Measurements from ENCODE around the gene FOXK2.
"Not testable (repeated sequence)": the region's sequence is repeated elsewhere in the genome, so short reads cannot be mapped to it uniquely, and the experiment has no call there.

Gene FOXK2

DNA sequence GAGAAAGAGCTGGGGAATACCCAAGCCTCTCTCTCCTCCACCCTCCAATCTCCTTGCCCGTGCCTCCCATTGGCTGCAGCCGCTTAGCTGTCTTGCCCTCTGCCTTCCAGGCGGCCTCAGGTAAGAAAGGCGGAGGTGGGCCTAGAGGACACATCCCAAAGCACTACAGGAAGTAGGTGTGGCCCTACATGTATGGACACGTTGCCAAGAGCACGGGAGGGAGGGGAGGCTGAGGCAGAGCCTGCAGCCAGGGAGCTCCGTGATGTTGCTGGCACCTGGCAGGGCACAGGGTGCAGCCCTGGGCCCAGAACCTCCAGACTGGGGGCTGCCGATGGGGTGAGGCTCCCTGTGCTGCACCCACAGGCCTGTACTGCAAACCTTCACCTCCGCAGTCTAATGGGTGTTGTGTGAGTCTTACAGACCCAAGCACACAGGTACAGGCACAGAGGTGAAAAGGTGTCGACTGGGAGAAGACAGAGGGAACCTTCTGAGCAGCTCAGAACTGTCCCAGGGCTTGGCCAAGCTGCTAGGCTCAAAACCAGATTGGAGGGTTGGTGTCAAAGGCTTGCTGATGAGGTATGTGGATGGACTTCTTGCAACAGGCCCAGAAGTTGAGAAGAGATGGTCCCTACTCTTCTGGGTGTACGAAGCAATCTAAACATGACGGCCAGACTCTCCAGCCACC is 23.5 kb upstream of the FOXK2 start:
- DNase-seq, result no peak

DNA sequence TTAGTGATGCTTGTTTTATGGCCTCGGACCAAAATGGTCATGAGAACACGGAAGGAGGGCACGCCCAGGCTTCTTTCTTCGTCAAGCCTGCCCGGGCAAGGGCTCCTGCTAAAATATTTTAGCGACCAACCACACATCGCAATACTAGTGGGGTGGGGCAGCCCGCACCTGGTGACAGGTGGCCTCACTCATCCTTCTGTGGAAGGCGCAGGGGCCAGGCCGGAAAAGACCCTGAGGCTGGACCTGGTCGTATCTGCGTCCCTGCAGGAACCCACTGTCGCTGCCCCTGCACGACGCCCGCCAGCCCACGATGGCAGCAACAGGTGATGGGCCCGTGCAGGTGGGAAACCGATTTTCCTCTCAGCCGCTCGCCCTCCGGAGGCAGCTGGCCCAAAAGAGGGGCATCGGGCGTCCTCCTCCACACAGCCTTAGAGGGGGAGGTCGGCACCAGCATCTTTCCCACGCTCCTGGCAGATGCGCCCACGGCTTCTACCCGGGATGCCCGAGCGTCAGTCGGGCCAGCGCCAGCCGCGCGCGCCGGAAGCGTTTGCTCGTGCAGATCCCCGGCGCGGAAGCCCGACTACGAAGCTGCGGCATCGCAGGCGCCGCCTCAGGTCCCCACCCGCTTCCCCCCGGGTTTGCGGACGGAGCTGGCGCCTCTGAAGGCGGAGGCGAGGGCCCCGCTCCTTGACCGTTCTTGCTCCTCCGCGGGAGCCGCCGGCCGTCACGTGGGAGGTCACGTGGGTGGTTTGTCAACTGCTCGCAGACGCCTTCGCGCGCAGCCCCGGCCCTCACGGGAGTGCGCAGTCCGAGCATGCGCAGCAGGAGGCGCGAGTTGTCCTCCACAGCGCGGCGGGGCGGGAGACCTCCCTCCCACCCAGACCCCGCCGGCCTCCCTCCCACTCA is 22.8 kb upstream of the FOXK2 start:
- DNase-seq, result peak; percentile 90 to 92

DNA sequence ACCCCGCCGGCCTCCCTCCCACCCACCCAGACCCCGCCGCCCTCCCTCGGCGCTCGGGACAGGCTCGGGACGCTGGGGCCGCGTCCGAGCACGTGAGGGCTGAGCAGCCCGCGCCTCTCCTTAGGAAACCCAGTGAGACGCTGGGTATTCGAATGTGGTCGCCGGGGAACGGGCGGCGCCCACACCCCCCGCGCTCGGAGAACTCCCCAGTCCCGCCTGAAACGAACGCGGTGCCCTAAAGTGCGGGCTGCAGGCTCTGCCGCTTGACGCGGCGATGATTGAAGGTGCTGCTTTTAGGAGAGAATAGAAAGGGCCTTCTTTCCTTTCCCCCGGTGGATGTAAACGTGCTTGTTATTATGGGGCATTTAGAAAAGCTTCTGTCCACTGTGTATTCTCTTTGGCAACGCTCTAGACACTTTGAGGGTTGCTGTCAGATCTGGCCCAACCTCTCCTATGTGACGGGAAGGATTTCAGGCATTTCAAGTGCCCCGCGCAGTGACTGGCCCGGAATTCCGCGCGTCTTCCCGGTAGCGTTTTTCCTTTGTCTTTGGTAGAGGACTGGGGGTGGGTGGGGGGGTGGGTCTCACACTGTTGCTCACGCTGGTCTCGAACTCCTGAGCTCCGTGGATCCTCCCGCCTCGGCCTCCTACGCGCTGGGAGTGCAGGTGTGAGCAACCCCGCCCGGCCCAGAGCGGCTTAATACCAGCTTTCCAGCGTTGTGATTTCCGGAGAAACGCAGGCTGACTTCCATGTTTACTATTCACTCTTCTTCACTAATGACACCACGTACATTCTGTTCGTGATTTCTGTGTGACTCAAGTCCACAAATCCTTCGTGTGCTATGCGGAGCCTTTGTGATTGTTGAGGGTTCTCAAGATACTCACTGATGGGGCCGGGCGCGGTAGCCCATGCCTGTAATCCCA is 21.8 kb upstream of the FOXK2 start:
- DNase-seq, result peak; percentile 79

DNA sequence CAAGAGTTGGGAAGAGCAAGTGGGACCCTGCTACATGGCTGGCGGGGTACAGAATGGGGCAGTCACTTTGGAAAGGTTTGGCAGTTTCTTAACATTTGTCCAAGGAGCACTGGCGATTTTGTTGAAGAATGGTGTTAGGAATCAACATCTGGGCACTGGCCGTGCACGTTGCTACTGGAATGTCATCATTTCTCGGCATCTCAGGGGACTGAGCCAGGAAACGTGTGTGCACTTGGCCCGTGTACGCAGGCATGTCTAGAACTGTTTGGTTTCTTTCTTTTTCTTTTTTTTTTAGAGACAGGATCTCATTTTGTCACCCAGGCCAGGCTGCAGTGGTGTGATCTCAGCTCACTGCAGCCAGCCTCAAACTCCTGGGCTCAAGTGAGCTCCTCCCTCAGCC is 17.3 kb upstream of the FOXK2 start:
- no peak for DNase-seq

DNA sequence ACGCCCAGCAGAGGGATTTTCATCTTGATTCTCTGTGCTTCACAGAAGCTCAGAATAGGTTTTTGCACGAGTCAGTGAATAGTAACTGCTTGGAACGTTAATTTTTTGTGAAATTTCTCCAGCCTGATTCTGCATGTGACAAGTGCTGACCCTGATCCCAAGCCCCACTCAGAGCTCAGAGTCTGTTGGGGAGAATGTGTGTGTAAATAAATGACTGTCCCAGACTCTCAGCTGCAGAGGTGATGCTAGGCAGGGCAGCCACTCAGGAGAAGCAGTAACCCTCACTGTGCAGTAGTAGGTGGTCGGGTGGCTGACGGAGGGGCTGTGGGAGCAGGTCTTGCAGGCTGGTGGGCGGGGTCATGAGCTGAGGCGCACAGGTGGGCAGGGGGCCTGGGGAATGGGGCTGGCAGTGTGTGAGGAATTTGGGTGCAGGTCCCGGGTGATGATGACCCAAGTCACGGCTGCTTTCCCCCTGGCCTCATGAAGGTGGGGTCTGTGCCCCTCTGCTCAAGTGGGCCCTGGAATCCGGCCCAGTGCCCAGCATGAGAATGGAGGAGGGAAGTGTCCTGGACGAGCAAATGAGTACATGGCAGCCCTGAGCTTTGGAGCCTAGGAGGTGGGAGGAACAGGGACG is 16.3 kb upstream of the FOXK2 start:
- DNase-seq, result no peak

DNA sequence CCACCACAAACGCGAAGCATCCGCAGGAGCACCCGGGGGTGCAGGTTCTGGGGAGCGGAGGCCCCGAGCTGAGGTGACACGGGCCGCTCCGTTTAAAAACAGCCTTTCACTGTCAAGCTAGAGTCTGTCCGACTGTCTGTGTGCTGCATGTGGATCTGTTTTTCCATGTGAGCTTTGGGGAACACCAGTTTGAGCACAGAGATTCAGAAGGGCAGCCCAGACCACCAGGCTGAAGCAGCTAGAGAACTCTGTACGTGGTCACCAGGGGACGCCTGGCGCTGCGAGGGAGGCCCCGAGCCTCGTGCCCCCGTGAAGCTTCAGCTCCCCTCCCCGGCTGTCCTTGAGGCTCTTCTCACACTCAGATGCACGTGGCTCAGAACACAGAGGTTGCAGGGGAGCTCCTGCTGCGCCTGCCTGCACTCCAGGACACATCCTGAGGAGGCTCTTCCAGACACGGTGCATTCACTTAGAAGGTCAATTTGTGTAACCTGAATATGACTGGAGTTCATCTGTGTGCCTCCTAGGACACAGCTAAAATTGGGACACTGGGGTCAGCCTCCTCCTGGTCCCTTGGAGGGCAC is 15.7 kb upstream of the FOXK2 start:
- no peak for DNase-seq

DNA sequence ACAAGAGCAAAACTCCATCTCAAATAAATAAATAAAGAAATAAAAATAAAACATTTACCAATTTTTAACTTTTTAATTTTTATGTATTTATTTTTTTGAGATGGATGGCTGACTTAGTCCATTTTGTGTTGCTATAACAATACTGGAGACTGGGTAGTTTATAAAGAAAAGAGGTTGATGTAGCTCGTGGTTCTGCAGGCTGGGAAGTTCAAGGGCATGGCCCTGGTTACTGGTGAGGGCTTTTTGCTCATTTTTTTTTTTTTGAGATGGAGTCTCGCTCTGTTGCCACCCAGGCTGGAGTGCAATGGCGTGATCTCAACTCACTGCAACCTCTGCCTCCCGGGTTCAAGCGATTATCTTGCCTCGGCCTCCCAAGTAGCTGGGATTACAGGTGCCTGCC is 14.2 kb upstream of the FOXK2 start:
- DNase-seq, result no peak

DNA sequence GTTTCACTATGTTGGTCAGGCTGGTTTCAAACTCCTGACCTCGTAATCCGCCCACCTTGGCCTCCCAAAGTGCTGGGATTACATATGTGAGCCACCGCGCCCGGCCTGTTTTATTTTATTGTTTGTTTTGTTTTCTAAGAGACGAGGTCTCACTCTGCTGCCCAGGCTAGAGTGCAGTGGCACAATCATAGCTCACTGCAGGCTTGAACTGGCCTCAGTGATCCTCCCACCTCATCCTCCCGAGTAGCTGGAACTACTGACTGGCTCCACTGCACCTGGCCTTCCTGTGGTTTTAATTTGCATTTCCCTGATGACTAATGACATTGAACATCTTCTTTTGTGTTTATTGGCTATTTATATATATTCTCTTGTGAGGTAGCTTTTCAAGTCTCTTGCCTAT is 13.1 kb upstream of the FOXK2 start:
- not testable (repeated sequence) for DNase-seq

DNA sequence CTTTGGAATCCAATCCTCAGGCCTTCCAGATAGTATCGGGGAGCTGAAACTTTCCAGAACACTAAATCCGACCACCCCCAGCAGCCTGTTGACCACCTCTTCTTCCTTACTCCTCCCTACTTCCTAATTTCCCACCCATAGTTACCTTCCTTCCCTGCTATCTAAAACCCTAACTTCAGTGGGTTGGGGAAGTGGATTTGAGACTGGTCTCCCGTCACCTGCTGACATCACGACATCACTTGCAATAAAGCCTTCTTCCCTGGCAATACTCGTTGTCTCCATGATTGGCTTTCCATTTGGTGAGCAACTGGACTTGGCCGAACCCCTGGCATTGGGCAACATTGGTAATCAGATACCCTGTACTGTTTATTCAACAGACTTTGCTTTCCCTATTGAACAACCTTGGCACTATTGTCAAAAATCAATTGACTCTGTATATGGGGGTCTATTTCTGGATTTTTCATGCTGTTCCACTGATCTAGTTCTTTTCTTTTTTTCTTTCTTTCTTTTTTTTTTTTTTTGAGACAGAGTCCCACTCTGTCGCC is 11.8 kb upstream of the FOXK2 start:
- no peak for DNase-seq

DNA sequence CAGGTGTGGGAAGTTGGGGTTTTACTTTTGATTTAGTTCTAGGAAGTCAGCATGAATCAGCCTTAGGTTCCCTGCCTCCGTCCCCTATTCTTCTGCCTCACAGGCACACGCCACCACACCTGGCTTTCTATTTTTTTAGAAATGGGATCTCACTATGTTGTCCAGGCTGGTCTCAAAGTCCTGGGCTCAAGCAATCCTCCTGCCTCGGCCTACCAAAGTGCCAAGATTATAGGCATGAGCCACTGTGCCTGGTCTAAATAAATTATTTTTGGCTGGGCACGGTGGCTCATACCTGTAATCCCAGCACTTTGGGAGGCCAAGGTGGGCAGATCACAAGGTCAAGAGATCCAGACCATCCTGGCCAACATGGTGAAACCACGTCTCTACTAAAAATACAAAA is 7.9 kb upstream of the FOXK2 start:
- DNase-seq, result not testable (repeated sequence)

DNA sequence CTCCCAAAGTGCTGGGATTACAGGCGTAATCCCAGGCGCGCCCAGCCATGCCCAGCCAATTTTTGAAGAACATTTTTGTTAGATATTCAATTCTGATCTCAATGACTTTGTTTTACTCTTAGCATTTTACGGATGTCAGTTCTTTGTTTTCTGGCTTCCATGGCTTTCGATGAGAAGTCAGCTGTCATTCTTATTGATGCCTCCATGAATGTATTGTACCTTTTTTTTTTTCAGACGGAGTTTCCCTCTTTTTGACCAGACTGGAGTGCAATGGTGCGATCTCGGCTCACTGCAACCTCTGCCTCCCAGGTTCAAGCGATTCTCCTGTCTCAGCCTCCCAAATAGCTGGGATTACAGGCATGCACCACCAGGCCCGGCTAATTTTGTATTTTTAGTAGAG is 5.7 kb upstream of the FOXK2 start:
- DNase-seq, result not testable (repeated sequence)

DNA sequence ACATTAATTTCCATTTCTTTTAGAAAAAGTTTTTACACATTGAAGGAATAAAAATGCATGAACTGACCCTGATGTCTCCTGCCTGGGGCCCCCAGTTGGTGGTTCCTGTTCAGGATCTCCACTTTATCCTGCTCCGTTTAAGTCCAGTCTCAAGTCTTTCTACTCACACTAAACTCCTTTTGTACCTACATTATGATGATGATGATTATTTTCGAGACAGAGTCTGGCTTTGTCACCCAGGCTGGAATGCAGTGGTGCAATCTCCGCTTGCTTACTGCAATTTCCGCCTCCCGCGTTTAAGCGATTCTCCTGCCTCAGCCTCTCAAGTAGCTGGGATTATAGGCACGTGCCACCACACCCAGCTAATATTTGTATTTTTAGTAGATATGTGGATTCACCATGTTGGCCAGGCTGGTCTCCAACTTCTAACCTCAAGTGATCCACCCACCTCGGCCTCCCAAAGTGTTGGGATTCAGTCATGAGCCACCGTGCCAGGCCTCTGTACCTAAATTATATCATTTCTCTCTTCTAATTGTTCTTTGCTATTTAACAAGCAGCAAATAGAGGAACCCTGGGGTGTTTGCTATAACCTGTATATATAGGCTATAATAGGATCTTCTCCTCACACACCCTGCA is 2.2 kb upstream of the FOXK2 start:
- DNase-seq, result no peak

DNA sequence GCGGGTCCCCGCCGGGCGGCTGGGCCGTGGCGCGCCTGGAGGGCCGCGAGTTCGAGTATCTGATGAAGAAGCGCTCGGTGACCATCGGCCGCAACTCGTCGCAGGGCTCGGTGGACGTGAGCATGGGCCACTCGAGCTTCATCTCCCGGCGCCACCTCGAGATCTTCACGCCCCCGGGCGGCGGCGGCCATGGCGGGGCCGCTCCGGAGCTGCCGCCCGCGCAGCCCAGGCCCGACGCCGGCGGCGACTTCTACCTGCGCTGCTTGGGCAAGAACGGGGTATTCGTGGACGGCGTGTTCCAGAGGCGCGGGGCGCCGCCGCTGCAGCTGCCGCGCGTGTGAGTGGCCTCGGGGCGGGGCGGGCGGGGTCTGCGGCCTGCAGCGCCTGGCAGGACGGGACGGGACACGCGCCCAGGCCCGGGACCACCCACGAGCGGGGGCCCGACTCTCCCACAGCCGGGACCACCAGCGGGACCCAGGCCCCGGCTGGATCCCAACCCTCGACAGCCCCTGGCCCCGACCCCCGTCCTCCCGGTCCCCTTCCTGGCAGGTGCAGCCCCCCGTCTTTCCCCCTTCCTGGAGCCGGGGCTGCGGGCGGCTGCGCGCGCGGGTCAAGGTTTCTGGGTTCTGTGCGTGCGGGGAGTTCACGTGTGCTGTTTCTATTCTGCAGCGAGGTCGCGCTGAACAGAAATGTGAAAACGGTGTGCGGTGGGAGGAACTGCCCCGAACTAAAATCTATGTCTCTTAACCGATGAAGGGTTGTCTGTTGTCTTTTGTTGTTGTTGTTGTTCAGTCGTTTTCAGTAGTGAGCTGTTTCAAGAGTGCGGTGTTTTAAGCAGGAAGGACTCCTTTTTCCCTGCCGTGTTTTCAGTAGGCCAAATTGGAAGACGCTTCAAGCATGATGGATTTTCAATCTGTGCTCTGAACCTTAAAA is 705 bp downstream of the FOXK2 start:
- peak; percentile 37 to 60 for DNase-seq

DNA sequence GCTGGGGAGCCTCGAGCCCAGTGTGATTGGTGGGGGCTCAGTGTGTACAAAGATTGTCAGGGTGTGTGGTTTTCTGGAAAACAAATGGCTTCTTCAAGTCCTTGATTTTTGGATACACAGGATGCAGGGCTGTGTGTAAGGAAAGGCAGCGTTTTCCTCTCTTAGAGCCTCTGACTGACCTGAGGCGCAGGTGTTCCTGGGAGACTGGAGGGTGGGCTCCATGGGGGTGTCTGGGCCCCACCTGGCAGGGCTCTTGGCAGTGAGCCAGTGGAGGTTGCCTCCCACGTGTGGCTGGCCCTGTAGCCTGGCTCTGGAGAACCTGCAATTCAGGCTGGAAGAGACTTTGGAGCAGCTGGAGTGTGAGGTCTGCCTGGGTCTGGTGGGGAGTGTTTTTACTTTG is 5.0 kb downstream of the FOXK2 start:
- DNase-seq, result no peak

DNA sequence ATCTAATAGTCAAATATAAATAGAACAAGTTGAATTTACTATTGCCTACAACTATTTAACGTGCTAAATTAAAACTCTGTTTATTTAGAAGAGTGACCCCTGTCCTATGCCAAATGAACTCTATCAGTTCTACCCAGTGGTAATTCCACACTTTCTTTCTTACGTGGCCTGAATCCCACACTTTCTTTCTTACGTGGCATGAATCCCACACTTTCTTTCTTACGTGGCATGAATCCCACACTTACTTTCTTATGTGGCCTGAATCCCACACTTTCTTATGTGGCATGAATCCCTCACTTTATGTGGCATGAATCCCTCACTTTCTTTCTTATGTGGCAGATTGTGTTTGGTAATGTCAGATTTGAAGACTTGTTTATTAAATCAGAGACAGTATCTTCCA is 6.2 kb downstream of the FOXK2 start:
- no peak for DNase-seq

DNA sequence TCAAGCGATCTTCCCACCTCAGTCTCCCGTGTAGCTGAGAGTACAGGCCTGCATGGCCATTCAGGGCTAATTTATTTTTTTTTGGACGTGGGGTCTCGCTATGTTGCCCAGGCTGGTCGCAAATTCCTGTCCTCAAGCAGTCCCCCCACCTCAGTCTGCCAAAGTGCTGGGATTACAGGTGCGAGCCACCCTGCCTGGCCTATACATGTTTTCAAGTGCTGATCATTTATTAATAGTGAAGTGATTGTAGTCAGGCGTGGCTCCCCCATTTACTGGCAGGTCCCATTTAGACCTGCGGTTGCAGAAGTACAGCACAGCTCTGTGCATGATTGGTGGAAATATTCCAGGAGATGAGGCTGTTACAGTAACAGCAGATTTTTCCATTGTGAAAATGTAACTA is 8.4 kb downstream of the FOXK2 start:
- DNase-seq, result no peak

DNA sequence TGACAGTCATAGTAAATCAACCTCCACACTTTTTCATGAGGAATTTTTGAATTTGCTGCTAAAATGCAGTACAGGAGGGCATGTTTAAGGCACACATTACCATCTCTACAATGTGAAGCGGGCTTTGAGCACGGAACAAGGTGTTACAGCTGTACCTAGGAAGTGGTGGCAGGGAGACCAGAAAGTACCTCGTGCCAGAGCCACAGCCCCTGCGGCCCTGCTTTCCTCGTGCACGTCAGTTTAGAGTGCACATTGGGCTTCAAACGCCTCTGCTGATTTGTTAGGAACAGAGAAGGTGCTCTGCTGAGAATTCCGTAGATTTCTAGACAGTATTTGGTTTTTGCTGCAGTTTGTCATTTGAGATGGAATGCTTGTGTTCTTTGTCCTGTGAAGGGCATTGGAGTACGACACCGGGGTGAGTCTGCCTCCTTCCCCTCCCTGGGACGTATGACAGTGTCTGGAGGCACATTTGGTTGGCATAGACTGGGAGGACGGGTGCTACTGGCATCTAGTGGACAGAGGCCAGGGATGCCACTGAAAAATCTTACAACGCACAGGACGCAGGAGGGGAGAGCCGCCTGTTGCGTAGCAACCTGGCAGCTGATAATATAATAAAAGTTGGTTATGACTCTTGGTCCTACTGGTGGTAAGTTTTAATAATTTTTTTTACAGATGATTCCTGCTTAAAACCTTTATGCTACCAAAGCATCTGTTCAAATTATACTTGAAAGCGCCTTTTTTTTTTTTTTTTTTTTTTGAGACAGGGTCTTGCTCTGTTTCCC is 9.1 kb downstream of the FOXK2 start:
- DNase-seq, result no peak

DNA sequence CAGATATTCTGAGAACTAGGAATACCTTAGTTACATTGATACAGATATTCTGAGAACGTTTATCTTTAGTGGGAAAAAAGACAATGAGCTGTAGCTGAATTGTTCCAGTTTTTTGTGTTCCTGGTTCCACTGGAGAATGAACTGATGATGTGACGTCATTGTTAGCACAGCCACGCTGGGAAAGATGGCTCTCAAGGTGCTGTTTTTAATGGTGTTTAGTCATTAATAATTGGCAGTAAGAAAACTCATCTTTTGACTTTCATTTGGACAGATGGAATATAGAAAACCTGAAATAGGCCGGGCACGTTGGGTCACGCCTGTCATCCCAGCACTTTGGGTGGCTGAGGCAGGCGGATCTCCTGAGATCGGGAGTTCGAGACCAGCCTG is 10.4 kb downstream of the FOXK2 start:
- DNase-seq, result no peak

DNA sequence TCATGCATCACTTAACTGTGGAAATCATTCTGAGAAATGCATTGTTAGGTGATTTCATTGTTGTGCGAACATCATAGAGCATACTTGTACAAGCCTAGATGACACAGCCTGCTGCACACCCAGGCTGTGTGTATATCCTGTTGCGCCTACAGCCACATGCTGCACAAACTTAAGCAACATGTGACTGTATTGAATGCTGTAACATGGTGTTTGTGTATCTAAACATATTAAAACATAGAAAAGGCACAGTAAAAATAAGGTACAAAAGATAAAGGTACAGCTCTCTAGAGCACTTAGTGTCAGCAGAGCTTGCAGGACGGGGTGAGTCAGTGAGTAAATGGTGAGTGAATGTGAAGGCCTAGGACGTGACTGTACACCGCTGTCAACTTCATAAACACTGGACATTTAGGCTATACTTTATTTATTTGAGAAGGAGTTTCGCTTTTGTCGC is 11.9 kb downstream of the FOXK2 start:
- no peak for DNase-seq

DNA sequence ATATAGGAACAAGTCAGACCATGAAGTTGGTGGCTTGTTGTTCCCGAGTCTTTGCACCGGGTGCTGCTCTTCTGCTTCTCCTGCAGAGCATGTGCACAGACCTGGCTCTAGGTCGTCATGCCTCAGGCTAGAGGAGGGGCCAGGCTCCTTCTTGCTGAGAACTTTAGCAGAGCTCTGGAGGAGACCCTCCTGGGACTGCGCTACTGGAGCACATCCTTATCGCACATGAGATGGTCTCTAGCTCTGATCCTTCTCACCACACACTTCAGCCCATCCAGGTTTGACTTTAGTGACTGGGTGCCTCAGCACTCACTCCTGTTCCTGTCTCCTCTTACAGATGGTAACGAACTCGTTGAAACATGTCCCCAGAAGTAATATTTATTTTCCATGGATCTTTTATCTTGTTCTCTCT is 14.9 kb downstream of the FOXK2 start:
- no peak for DNase-seq
